Fibroblast of peridontal ligament (primary cell): ENCODE measurements around the gene CC2D1B.
A peak's percentile ranks its signal among the peaks of the same experiment; 100 is the strongest.

ENCODE experiments used
- DNase-seq: peaks from one replicate; pipeline ENCODE4 v3.0.0-alpha.2; 2010; ENCODE audit errors: extremely low read depth

CC2D1B gene

GRCh38 chr1:52359676-52360594 lies 6.1 kb downstream of the CC2D1B start:
- no peak for DNase-seq

- no peak for DNase-seq
Observed at GRCh38 chr1:52358851-52359497, 7.0 kb downstream of the CC2D1B start.

GRCh38 chr1:52357397-52357796 lies 8.6 kb downstream of the CC2D1B start:
- DNase-seq: no peak

- no peak for DNase-seq
Observed at GRCh38 chr1:52356818-52357355, 9.1 kb downstream of the CC2D1B start.

DNA sequence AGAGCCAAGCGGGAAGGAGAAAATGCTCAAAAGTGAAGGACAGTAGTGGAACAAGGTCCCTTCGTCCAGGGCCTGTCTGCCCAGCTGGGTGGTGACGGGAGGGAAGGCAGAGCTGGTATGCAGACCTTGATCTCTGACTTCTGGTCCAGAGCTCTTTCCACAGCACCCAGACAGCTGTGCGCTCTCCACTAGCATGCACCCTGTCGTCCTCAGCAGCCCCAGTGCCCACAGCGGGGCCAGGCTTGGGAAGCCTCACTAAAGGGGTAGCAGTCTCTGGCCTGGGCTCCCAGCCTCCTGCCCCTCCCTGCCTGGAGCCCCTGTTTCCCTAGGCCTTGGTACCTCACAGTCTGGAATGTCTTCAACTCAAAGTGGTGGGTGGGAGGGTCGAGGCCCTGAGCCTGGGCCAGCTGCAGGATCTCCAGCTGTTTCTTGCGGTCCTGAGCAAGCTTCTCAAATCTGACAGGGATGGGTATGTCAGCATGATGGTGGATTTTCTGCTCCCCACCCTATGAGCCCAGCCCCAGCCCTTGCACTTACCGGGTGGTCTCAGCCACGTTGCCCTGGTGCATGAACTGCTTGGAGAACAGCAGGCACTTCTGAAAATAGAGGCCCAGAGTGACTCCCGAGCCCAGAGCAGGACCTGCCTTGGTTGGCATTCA lies 10.0 kb downstream of the CC2D1B start:
- no peak for DNase-seq

GRCh38 chr1:52355436-52355835 lies 10.6 kb downstream of the CC2D1B start:
- no peak for DNase-seq

GRCh38 chr1:52352690-52353089 lies 13.3 kb downstream of the CC2D1B start:
- DNase-seq: no peak

DNA sequence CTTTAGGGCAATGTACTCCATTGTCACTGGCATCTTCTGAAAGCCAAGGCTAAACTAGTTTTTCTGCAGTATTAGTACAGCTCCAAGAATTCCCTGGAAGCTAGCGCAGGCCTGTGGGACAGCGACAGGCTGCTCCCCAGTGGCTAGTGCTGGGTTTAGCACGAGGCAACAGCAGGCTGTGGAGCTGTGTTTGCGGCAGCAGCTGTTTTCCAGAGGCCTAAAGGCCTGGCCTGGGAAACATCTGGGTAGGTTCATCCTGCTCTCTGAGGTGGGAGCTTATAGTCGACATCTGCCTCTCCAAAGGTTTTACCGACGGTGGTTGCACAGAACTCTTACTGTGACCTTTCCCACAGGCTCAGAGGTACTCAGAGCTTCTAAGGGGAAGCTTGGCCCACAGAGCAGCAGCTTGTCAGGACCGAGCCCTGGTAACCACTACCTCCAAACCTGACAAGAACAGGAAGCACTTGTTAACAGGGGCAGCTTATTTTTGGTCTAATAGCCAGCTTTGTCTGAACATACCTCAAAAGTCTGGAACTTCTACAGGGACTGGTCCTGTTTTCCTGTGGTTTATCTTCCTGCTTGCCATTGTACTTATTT lies 17.2 kb downstream of the CC2D1B start:
- peak; percentile 24 for DNase-seq

DNA sequence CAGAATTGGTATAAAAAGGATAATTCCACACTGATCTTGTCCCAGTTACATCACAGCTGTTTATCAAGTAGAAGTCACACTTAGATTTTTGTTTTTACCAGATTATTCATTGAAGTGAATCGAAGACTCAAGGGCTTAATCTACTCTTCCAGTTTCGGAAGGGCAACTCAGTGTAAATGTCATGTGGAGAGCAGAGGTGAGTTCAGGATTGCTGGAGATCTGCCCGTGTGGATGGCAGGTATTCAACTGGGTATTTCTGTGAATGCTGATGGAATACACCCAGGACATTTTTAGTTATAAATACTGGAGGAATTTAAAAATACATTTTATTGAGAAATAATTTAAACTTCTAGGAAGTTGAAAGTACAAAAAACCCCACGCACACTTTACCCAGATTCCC lies 19.4 kb downstream of the CC2D1B start:
- DNase-seq: no peak

GRCh38 chr1:52345252-52345651 lies 20.8 kb downstream of the CC2D1B start:
- DNase-seq: no peak

GRCh38 chr1:52343979-52344378 lies 22.0 kb downstream of the CC2D1B start:
- no peak for DNase-seq

DNA sequence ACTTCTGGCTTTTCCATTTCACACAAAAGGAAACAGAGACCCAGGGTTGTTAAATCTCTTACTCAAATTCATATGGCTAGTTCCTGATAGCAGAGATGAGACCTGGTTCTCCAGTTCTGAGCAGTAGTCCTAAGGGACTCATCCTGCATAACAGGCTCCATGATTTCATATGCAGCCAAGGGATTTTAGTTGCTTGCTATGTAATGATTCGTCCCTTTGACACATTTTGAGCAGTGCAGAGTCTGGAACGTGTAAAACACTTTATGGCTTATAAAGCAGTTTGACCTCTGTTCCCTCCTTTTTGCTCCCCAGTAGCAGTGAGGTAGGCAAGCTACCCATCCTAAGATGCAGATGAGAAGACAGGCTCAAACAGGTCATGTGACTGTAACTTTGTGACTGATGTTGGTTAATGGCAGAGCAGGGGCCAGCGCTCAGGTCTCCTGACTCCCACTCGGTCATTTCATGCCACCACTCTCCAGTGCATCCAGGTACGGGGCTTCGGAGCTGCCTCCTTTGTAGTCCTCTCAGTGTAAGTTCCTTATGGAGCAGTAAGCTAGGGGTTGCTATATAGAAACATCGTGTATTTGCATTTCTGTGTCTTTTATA lies 24.2 kb downstream of the CC2D1B start:
- DNase-seq: no peak

GRCh38 chr1:52337439-52337838 lies 28.6 kb downstream of the CC2D1B start:
- DNase-seq: no peak

GRCh38 chr1:52334906-52335528 lies 31.0 kb downstream of the CC2D1B start:
- DNase-seq: no peak

- DNase-seq: no peak
Observed at GRCh38 chr1:52332411-52332810, 33.6 kb downstream of the CC2D1B start.

DNA sequence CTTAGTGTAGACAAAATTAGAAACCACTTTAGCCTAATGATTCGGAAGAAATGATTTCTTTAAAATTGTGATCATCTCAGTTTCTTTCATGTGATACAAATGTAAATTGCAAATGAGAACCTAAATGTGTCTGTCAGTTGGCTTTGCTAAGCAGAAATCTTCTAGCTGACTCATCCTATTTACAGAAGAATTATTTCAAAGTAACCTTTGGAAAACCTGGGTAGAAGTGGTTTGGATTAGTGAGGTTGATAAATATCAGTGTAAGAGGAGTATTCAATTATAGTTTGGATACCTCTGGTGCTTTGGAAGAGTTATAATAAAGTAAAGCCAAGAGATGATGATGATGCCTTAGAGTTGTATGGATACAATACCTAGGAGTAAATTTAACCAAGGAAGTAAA lies 37.4 kb downstream of the CC2D1B start:
- DNase-seq: no peak

GRCh38 chr1:52325786-52326185 lies 40.2 kb downstream of the CC2D1B start:
- DNase-seq: no peak

DNA sequence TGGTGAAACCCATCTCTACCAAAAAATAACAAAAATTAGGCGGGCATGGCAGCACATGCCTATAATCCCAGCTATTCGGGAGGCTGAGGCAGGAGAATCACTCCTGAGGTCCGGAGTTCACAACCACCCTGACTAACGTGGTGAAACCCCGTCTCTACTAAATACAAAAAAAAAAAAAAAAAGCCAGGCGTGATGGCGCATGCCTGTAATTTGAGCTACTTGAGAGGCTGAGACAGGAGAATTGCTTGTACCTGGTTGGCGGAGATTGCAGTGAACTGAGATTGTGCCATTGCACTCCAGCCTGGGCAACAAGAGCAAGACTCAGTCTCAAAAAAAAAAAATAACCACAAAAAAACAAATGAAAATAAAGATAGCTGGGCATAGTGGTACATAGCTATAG lies 42.3 kb downstream of the CC2D1B start:
- DNase-seq: no peak

GRCh38 chr1:52321061-52321460 lies 44.9 kb downstream of the CC2D1B start:
- no peak for DNase-seq

GRCh38 chr1:52306227-52307006 lies 59.6 kb downstream of the CC2D1B start:
- DNase-seq: no peak
